HG03139 (cell line): ENCODE measurements around the gene BNC2.
"Not testable (repeated sequence)": the region's sequence is repeated elsewhere in the genome, so short reads cannot be mapped to it uniquely, and the experiment has no call there.

Source experiments
- ATAC-seq: cut with Tn5 transposase; IDR thresholded peaks from one replicate; pipeline ENCODE4 v1.9.1; 2021; ENCODE audit not compliant: unreplicated experiment

The BNC2 gene

GRCh38 chr9:16553869-16554540 is 316.5 kb downstream of the BNC2 start:
- no peak for ATAC-seq

DNA sequence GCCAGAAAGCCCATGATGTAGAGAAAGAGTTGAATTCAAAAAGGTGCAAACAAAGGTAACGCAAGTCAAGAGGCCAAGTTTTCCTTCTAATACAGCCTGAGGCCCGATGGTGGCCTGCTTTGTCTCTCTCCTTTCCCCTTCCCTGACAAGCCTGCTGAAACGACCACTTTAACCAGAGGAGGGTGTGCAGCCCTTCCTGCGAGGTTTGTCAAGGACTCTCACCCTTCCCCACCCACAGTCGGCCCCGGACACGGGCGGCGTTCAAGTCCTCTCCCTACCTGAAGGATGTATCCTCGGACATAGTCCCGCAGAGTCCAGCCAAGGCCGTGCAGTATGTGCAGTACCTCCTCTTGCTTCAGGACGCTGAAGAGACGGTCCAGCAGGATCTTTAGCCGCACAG is 318.2 kb downstream of the BNC2 start:
- ATAC-seq, result no peak

DNA sequence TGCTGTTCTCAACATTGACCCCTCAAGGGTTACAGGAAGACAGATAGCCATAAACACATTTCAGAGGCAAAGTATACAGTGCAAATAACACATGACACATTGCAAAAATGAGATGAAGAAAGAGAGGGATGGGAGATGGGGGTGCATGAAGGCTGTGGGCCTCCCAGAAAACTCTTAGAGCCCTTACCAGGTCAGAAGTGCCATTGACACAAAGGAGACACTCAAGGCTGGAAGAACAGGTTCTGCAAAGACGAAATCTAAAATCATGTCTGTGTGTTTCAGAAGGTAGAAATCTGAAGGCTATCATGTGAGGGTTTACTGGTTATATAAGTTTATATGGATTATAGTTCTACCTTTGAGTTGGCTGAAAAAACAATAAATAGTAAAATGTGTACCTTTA is 318.8 kb downstream of the BNC2 start:
- ATAC-seq, result no peak

DNA sequence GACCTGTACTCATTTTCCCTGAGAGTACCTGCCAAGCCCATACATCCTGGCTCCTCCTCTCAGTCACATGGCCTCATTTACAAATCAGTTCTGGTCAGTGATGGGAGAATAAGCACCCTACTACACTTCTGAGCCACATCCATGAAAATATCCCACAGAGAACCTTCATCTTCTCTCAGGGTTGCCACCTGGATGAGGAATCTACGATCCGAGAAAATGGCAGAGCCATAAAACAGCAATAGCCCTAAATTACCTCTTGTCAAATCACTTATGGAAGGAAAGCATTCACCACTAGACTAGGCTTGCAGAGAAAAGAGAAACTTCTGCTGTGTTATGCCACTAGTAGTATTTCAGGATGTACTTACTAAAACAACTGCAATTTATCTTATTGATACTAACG is 324.8 kb downstream of the BNC2 start:
- no peak for ATAC-seq

GRCh38 chr9:16544842-16545241 is 325.6 kb downstream of the BNC2 start:
- ATAC-seq, result no peak

DNA sequence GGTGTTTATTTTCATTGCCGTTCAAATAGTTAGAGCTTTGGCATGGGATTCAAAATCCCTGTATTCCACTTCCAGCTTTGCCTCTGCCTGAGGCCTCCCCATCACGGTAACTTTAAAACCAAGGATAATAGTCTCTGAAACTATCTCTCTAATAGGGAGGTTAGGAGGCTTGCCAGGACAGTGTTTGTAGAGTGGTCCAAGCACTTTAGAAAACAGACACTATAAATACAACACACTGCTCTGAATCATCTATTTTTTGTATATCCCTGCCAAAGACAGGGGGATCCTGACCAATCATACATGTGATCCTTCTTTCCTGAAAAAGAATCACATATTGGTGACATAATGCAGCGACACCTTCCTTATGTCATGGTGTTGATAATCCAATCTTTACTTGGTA is 326.8 kb downstream of the BNC2 start:
- no peak for ATAC-seq

GRCh38 chr9:16543225-16543624 is 327.2 kb downstream of the BNC2 start:
- no peak for ATAC-seq

DNA sequence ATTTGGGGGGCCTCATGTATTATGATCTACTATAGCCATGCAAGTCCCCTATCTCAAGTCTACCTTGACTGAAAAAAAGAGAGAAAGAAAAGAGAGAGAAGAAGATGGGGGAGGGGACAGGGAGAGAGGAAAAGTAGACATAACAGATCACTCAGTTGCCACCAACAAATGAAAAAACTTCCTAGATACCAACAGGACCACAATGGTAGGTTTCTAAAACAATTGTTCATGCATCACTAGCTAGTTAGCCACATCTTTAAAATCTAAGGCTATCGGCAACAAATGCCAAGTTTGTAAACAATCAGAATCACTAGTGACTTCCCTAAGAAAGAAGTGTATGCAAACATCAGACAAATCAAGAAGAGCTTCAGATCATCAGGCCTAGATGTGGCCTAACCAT is 328.2 kb downstream of the BNC2 start:
- ATAC-seq, result no peak

DNA sequence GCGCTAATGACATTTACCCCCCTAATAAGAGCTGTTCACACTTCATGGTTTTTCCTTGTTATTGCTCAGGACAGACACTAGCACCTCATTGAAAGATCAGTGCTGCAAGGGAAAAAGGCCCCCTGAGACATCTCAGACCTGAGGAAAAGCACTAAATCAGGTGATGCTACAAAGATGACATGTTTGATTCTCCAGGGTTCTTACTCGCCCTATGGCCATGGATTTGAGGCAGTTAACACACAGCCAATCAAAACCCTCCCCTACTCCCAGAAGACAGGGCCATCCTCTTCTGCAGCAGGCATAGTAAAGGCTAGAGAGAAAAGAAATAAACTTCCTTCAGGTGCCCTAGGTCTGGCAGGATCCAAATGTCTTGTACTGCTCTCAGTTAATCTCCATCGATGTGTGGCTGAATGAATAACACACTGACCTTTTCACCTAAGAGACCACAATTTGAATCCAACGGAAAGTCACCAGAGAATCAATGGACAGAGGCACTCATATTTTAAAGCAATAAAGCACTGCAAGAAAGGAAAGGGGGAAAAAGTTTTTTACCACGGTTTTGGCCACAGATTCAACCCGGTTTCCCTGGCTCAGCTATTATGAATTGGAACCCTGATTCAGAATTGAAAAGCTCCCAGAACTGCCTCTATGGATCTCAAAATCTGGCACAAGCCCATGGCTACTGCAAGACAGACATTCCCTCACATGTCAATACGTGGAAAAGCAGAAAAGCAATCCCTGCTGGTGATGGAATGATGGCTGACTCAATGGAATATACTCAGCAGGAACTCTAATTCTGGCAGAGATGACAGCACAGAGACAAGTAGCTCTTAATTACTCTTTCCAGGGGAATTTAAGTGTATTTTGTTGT is 329.5 kb downstream of the BNC2 start:
- ATAC-seq, result no peak

- not testable (repeated sequence) for ATAC-seq
Measured at GRCh38 chr9:16539626-16540025, 330.8 kb downstream of the BNC2 start.

DNA sequence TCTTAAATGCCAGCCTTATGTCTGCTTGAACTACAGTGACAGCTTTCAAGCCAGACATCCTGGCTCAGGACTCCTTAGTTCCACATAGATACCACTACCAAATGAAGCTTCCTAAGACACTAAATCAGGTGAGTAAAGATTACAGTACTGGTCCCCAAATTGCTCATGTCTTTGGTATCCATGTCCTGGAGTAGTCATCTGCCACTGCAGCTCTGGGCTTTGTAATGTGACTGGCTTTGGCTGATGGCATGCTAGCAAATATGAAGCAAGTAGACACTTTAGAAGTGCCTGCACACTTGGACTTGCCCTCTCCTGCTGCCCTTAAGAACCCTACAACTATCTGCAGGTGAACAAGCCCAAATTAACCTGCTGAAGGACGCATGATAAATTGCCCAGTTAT is 334.9 kb downstream of the BNC2 start:
- no peak for ATAC-seq

GRCh38 chr9:16532681-16533450 is 337.6 kb downstream of the BNC2 start:
- no peak for ATAC-seq

DNA sequence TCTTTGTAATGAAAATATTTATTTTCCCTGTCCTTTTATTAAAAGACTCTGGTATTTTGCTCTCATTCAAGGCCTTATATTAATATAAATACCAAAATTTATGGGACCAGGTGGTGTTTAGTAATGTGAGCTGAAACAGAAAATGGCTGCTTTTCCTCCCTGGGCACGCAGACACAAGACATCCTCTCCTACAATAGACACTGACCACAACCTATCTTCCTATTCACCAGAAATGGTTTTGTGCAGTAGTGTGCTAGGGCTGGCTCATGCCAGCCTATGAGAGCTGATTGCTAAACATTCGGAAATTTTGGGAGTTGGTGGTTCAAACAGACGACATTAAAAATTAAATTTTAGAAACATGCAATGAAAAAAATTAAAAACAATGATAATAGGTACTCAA is 338.2 kb downstream of the BNC2 start:
- ATAC-seq, result no peak

DNA sequence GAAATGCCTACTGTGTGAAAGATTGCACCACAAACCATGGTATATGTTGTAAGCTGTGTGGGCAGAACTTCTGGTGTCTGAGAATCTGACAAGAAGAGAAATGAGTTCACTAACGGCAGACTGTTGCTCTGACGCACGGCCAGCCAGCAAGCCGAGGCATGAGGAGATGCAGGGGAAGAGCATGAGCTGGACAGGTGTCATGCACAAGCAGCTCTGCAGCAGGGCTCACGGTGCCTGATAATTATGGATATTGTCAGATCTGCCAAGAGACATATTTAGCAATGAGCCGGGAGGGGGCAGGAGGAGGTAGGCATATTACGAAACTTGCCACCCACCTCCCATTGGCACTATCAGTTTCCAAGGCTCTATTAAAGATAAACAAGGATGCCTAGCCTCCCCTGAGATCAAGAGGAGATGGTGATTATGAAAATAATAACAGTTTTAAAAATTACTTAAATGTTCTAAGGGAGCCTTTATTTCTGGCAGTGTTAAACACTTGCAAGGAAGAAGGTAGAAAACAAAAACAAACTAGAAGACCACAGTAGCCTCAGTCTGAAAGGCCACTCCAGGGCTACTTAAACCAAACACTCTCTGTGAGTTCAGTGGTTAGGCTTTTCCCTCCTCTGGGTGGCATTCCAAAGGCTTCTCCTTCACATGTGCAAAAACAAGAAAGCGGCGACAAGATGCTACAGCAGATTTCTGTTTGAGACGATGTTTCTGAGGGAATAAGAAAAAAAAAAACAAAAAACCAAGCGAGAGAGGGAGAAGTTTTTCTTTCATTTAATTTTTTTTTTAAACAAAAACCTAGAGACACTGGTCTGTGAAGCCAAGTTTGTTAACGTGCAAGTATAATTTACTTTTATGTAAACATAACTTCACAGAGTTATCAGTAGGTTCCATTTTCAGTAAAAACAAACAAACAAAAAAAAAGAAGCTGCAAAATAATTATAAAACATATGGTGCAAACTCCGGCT is 339.5 kb downstream of the BNC2 start:
- ATAC-seq, result no peak

DNA sequence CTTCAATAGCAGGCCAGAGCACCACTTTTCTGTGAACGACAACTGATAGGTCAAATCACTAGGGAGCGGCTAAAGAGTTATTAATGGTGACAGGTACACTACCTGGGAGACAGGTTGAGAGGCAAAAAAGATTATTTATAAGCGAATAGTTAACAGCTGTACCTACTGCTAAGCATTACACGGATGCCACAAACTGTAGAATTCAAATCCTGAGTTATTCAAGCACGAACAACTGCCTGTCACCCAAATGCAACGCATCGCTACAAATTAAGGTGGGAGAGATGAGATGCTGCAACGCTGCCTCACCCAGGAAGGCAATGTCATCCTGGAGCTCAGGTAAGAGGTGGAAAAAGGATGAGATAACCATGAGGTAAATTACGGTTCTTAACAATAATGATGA is 342.9 kb downstream of the BNC2 start:
- no peak for ATAC-seq

DNA sequence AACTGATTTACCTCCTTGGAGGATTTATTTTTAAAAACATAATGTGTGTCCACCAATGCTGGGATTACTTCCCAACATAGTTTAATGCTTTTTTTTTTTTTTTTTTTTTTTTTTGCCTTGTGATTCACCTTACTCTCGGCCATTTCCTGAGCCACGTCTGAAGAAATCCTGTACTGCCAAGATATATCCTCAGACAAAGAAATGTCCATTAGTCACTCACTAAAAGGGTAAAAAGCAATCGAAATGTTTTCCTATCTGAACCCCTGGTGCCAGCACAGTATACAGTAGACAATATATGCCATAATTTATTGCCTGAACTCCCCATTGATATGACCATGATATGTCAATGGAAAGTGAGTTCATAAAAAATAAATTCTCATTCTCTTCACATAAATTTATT is 344.1 kb downstream of the BNC2 start:
- ATAC-seq, result no peak

GRCh38 chr9:16524823-16525222 is 345.6 kb downstream of the BNC2 start:
- ATAC-seq, result no peak

- ATAC-seq, result no peak
Measured at GRCh38 chr9:16524078-16524477, 346.4 kb downstream of the BNC2 start.

GRCh38 chr9:16521868-16522411 is 348.5 kb downstream of the BNC2 start:
- ATAC-seq, result no peak

DNA sequence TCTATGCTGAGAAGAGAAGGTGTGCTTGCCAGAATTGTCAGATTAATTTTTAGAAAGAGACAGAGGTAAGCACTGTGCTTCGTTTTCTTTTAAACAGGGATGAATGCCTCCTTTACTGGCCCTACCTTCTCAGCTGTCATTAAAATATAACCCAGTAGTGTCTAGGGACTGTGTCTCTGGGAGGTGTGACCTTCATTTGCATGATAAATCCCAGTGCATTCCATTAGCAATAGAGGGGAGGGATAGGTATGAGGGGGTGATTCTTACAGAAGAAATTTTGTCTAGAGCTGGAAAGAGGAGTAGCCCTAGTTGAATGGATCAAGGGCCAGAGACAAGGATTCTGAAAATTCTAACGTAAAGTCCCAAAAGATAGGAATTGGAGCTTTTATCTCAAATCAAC is 351.5 kb downstream of the BNC2 start:
- ATAC-seq, result no peak
